ENCODE measurements around the gene VHLL.
"Not testable (repeated sequence)": the region's sequence is repeated elsewhere in the genome, so short reads cannot be mapped to it uniquely, and the experiment has no call there.

The VHLL gene

DNA sequence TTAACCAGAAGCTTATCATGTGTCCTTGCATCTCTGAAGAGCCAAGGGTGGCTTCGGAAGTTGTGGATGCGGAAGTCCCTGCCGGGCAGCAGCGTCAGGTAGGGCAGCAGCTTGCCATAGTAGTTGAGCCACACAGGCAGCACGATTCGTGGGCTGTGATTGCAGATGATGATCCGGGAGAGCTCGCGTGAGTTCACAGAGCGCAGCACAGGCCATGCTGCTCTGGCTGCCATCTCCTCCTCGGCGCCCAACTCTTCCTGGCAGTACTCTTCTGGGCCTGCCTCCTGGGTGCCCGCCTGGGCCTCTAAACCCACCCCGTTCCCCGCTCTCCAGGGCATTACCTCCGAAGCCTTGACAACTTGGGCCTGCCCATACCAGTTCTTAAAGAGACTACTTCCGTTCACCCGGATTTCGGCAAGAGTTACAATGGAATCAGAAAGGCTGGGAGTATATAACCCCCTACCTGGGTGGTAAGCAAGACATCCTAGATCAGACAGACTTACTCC, at the start of gene VHLL:
VHLL (minus strand) TSS at position 456 of the 506 bp plus-strand sequence; CDS start at position 338, 118 bp downstream.
- no peak for ATAC-seq
- no peak for DNase-seq

GRCh38 chr1:156347331-156347730, 48.2 kb upstream of the VHLL start:
- ATAC-seq = no peak

DNA sequence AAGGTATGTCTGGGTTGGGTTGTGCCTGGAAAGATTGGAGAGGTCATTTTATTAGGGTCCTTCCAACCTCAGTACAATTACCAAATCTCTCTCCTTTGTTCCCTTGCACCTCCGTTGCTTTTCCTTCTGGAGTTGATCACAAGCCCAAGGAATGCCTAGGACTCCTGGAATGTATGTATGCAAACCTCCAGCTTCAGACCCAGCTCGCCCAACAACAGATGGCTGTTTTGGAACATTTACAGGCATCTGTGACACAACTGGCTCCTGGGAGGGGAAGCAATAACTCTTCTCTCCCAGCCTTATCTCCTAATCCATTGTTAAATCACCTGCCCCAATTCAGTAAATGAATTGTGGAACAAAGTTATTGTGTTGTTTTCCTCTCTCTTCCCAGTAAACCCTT, 47.5 kb upstream of the VHLL start:
- no peak for ATAC-seq
- DNase-seq = no peak

More at GRCh38 chr1:156347331-156347730, 48.2 kb upstream of the VHLL start:
- no peak for DNase-seq

- not testable (repeated sequence) for ATAC-seq
Observed at GRCh38 chr1:156346035-156346434, 46.9 kb upstream of the VHLL start.

GRCh38 chr1:156344409-156344808, 45.3 kb upstream of the VHLL start:
- no peak for ATAC-seq
- no peak for DNase-seq

More at GRCh38 chr1:156346035-156346434, 46.9 kb upstream of the VHLL start:
- not testable (repeated sequence) for DNase-seq

DNA sequence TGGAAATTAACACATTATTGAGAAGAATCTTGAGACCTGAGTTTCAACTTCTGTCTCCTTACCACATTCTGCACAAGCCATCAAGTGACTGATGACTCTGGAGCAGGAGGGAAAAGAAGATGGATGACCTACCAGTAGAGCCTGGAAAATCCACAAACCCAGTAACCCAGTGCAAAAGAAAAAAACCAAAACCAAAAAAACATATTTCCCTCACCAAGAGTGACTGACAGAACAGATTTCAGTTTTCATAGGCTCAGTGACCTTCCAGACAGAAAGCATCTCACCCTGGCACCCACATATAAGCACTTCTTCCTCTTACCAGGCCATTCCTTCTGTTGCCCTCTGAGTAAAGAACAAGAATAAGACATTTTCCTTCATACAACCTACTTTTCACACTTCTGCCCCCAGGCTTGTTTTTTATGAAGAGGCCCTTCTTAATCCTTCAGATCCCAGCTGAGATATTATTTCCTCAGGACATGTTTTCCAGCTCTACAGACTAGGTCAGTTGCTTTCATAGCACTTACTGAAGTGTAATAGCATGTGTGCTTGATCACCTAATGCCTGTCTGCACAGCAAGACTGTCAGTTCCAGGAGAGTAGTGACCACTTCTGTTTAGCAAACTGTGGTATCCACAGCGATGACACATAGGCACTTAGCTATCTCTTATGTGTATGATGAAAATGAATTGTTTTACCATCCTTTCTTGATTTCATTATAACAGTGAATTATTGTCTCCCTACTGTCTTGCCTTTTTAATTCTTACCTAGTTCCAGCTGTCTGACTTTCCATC, 43.3 kb upstream of the VHLL start:
- ATAC-seq (no peak), DNase-seq (no peak)

- ATAC-seq (peak; percentile 96), DNase-seq (peak; percentile 100)
Observed at GRCh38 chr1:156338180-156338976, 39.3 kb upstream of the VHLL start, which contains the start of the genes CCT3 and TSACC. CCT3 (minus strand) TSS chr1:156338292; CDS start chr1:156338184, 108 bp downstream. TSACC (plus strand) TSS chr1:156338526; CDS start chr1:156339758, 1,232 bp downstream.

- DNase-seq (no peak), ATAC-seq (no peak)
Observed at GRCh38 chr1:156337888-156338179, 38.7 kb upstream of the VHLL start.

- ATAC-seq (no peak), DNase-seq (peak; percentile 24)
Observed at GRCh38 chr1:156337052-156337887, 38.2 kb upstream of the VHLL start.

GRCh38 chr1:156336242-156336641, 37.1 kb upstream of the VHLL start:
- DNase-seq = peak; percentile 16
- ATAC-seq = no peak

DNA sequence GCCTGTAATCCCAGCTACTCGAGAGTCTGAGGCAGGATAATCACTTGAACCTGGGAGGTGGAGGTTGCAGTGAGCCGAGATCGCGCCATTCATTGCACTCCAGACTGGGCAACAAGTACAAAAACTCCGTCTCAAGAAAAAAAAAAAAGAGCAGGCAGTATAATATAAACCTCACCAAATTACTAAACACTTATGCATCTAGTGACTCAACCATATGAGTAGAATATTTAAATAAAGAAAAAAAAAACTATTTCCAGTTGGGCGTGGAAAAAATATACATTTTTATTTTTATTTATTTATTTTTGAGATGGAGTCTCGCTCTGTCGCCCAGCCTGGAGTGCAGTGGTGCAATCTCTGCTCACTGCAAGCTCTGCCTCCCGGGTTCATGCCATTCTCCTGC, 24.1 kb upstream of the VHLL start:
- not testable (repeated sequence) for ATAC-seq, DNase-seq

GRCh38 chr1:156320560-156320959, 21.5 kb upstream of the VHLL start:
- ATAC-seq (no peak), DNase-seq (no peak)

DNA sequence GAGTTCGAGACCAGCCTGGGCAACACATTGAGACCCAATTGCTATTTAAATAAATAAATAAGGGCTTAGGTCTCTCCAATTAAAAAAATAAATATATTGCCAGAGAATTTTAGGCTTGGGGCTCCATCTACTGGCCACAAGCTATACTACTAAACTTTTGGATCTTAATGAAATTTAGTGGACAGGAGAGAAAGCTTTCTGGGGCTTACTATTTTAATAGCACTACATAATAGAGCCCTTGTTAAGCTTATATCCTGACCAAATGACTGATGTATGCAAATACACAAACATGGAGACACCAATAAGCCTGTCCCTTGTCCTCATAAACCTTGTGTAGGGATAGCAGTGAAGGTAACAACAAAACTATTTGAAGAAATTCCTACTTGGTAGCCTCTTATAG, 20.6 kb upstream of the VHLL start:
- ATAC-seq (no peak), DNase-seq (no peak)

DNA sequence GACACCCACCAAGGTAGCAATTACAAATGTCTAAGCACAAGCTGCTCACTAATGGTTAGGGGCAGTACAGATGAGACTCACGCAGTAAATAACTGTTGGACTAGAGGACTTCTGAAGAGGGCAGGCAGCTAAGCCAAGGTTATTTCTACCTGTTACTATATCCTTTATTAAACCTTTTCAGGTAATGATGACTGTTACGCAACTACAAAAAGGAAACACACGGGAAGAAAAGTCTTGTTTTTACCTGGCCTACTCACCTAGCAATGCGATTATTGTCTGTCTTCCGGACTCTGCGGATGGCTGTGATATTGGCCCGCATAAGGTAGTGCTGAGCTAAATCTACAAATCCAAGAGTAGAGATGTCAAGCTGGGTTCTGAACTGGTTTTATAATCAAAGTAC, 17.8 kb upstream of the VHLL start:
- DNase-seq = no peak
- no peak for ATAC-seq

DNA sequence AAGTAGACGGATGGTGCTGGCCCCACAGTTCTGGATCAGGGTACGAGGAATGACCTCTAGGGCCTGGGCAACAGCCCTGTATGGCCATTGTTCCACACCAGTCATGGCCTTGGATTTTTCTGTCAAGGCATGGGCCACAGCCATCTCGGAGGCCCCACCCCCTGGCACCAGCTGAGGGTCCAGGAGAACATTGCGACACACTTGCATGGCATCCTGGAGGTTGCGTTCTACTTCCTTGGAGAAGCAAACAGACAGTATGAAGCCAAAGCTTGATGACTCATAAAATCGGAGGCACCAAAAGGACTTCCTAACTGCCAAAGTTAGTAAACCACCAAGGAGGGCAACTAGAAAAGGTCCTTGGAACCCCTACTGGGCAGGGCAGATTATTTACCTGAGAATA, 11.9 kb upstream of the VHLL start:
- DNase-seq (no peak), ATAC-seq (no peak)

DNA sequence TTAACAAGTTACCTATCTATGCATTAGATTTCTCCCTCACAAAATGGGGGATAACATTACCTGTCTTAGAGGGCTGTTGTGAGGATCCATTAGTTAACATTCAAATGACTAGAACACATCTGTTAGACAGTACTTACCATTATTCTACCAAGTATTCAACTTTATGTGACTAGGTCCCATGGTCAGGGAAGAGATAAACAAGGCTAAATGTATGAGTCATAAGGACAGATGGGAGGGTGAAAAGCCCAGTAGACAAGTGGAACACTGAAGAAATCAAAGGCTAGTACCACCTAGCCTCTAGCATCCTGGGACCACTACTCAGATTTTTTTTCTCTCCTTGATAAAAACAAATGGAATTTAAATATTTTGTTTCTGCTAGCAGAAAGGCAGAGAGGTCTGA, 9.0 kb upstream of the VHLL start:
- DNase-seq = no peak
- ATAC-seq = no peak

DNA sequence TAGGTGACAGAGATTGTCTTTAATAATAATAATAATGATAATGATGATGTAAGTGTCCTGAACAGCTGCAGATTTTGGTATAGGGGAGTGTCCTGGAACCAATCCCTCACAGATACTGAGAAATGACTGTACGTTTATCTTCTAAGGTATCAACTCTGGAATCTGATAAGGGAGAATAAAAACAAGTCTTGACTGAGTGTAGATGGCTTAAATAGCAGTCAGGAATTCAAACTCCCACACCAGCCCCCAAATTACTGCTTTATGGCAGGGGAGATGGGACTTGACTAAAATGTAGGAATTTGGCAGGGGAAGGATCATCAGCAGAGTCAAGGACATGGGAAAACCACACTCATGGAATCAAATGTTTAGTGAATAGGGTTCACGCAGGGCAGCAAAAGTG, 6.1 kb upstream of the VHLL start:
- ATAC-seq = no peak

GRCh38 chr1:156303241-156303640, 4.1 kb upstream of the VHLL start:
- DNase-seq (no peak), ATAC-seq (no peak)

More for the DNA sequence above, 6.1 kb upstream of the VHLL start:
- DNase-seq = no peak

DNA sequence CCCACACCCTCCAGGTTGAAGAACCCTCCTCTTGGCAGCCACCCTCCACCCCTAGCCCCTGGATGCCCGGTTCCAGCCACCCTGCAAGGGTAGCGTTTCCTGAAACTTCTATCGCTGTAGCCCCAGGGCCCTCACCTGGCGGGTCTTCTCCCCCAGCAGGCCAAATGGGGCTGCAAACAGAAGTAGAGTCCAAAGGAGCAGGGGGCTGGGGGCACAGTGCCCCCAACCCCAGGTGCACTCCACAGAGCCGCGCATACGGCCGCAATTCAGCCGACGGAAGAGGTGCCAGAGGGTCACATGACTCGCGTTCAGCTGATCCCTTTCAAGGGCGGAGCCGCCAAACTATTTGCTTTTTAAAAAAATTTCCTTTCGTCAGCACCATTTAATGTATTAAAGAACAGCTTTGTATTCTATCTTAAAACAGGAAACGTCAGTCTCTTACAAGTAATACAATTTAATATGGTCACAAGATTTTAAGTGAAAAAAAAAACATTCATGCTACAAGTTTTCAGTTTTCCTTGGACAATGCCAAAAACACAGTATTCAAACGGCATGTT, 3.6 kb downstream of the VHLL start, which contains the start of gene GLMP:
GLMP (minus strand) TSS at position 289 of the 557 bp plus-strand sequence; CDS start at position 255, 34 bp downstream.
- DNase-seq (peak; percentile 60), ATAC-seq (peak; percentile 75)

DNA sequence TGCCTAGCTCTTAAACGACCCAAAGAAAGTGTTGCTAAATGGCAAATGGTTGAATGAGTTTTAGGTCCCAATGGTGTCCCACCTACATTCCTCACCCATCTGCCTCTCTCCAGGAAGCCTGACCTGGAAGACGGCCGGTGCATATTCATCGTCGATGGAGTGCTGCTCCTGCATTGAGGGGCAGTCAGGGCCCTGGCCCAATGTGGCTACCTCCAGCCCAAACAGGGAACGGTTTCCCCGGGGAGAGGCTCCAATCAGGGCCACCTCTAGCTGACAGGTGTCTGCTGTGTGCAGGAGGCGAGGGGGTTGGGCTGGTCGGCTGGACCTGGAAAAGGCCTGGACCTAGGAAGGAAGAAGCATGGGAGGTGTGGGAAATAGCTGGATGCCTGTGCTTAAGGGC, 5.2 kb downstream of the VHLL start:
- ATAC-seq (no peak), DNase-seq (no peak)

GRCh38 chr1:156293098-156293434, 6.0 kb downstream of the VHLL start:
- ATAC-seq (no peak), DNase-seq (no peak)
